Mesothelial cell of epicardium (in vitro differentiated cells): ENCODE data around the gene CNN2. TPM values are rescaled to one million over a fixed set of nuclear protein-coding genes. Genes with fewer than 3 reads are reported as not detected.

ENCODE experiments used
- DNase-seq, 2 experiments: peaks; one replicate each; pipeline ENCODE4 v3.0.0; 2021; ENCODE audit warnings: low spot score in 2 of 2; ENCODE audit not compliant: unreplicated experiment in 2 of 2
- H3K27ac Mint-ChIP-seq: 2 replicates; pipeline ENCODE4 v1.8.0; 2021; ENCODE audit warnings: mixed read lengths
- H3K27me3 Mint-ChIP-seq: 2 replicates; pipeline ENCODE4 v1.8.0; 2021; ENCODE audit warnings: low read depth, mixed read lengths
- H3K36me3 Mint-ChIP-seq: 2 replicates; pipeline ENCODE4 v1.8.0; 2021; ENCODE audit warnings: mixed read lengths
- H3K4me1 Mint-ChIP-seq: 2 replicates; pipeline ENCODE4 v1.8.0; 2021; ENCODE audit warnings: mixed read lengths
- H3K4me3 Mint-ChIP-seq: 2 replicates; pipeline ENCODE4 v1.8.0; 2021; ENCODE audit warnings: mild to moderate bottlenecking, moderate library complexity, mixed read lengths
- H3K9me3 Mint-ChIP-seq: 2 replicates; pipeline ENCODE4 v1.8.0; 2021; ENCODE audit warnings: mixed read lengths
- total RNA-seq: library from RNA; stranded (reverse); gene quantifications from 3 replicates; pipeline ENCODE4 v1.2.1, GENCODE V29; 2021
- TF ChIP-seq, protein P1 (sequence below): fragments of 200-600 bp; sonication (generic); IDR thresholded peaks from one replicate; pipeline ENCODE4 v1.5.0; 2021; ENCODE audit warnings: antibody characterized with exemption; ENCODE audit not compliant: unreplicated experiment

CNN2 gene
- total RNA-seq, 1 donor from 2014 or later: 501 TPM

DNA sequence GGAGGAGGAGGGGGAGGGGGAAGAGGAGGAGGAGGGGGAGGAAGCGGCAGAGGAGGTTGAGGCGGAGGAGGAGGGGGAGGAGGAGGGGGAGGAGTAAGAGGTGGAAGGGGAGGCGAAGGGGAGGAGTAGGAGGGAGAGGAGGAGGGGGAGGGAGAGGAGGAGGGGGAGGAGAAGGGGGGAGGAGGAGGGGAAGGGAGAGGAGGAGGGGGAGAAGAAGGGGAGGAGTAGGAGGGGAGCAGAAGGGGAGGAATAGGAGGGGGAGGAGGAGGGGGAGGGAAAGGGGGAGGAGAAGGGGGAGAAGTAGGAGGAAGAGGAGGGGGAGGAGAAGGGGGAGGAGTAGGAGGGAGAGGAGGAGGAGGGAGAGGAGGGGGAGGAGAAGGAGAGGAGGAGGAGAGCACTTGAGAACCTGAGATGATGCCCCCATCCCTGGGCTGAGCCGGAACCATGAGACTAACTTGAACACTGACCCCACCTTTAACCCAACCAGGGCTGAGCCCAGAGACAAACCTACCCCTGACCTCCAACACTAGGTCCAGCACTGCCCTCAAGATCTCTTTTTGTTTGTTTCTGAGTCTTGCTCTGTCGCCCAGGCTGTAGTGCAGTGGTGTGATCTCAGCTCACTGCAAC lies 26.1 kb downstream of the CNN2 start:
- no peak overlapping the region for H3K27ac Mint-ChIP-seq
- H3K4me3 Mint-ChIP-seq: no peak overlapping the region
- no peaks in the 10 kb centered on the region for H3K27me3 Mint-ChIP-seq
- DNase-seq: no peak
- H3K4me1 Mint-ChIP-seq: no peaks in the 10 kb centered on the region
- no peaks in the 10 kb centered on the region for H3K9me3 Mint-ChIP-seq
- no peaks in the 10 kb centered on the region for H3K36me3 Mint-ChIP-seq
- TF ChIP-seq, protein P1, sequence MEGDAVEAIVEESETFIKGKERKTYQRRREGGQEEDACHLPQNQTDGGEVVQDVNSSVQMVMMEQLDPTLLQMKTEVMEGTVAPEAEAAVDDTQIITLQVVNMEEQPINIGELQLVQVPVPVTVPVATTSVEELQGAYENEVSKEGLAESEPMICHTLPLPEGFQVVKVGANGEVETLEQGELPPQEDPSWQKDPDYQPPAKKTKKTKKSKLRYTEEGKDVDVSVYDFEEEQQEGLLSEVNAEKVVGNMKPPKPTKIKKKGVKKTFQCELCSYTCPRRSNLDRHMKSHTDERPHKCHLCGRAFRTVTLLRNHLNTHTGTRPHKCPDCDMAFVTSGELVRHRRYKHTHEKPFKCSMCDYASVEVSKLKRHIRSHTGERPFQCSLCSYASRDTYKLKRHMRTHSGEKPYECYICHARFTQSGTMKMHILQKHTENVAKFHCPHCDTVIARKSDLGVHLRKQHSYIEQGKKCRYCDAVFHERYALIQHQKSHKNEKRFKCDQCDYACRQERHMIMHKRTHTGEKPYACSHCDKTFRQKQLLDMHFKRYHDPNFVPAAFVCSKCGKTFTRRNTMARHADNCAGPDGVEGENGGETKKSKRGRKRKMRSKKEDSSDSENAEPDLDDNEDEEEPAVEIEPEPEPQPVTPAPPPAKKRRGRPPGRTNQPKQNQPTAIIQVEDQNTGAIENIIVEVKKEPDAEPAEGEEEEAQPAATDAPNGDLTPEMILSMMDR: no peak

DNA sequence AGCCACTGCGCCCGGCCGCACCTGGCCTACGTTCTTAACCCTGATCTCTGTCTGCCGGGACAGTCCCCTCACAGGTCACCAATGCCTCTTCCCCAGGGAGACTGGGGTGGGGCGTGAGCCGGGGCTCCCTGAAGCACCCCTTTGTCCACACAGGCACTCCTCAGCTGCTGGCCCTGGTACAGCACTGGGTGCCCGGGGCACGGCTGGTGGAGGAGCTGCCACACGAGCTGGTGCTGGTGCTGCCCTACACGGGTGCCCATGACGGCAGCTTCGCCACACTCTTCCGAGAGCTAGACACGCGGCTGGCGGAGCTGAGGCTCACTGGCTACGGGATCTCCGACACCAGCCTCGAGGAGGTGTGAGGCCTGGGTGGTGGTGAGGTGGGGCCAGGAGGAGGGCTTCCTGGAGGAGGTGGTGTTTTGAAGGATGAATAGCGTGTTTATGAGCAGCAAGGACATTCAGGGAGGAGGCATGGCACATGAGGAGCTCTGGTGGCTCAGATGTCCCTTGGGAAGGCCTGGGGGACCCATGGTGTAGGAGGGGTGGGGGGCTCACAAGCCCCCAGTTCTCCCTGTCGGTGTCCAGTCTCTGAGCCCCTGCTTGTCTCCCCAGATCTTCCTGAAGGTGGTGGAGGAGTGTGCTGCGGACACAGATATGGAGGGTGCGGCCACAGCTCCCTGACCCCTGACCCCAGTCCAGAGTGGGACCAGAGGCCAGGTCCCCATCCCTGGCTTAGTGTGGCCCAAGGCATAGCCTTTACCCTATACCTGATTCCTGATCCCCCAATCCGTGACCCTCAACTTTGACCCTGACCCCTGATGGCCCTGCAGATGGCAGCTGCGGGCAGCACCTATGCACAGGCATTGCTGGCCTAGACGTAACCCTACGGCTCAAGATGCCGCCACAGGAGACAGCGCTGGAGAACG lies 27.0 kb downstream of the CNN2 start:
- Mint-ChIP-seq H3K27ac (no peak overlapping the region), H3K36me3 (no peaks in the 10 kb centered on the region), H3K4me1 (no peaks in the 10 kb centered on the region), H3K4me3 (no peak overlapping the region), H3K27me3 (no peaks in the 10 kb centered on the region), H3K9me3 (no peaks in the 10 kb centered on the region)
- no peak for DNase-seq
- TF ChIP-seq, protein P1: no peak

DNA sequence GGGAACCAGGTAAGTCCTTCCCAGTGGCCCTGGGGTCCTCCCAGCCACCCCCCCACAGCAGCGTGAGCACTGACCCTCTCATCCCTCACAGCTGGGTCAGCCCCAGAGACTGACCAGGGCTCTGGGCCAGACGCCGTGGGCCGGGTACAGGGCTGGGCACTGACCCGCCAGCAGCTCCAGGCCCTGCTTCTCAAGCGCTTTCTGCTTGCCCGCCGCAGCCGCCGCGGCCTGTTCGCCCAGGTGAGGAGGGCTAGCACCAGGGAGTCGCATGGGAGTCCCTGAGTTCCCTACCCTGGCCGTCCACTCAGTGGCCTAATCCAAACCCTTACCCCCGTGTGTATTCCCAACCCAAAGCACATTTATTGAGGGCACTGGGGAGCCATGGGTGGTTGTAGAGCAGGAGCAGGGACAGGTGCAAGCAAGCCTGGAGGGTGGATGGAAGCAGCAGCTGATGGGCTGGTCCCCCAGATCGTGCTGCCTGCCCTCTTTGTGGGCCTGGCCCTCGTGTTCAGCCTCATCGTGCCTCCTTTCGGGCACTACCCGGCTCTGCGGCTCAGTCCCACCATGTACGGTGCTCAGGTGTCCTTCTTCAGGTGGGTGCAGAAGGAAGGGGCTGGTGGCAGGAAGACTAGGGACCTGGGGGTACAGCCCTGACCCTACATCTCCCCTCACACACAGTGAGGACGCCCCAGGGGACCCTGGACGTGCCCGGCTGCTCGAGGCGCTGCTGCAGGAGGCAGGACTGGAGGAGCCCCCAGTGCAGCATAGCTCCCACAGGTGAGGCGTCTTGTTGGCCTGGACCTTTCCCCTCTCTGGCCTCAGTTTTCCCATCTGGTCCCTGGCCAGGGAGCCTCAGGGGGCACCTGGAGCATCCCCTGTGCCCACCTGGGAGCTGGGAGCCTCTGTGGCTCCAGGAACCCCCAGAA lies 28.0 kb downstream of the CNN2 start:
- no peaks in the 10 kb centered on the region for H3K27me3 Mint-ChIP-seq
- H3K36me3 Mint-ChIP-seq: no peaks in the 10 kb centered on the region
- H3K9me3 Mint-ChIP-seq: no peaks in the 10 kb centered on the region
- no peak for DNase-seq
- no peaks in the 10 kb centered on the region for H3K4me1 Mint-ChIP-seq
- no peak overlapping the region for H3K27ac Mint-ChIP-seq
- no peak overlapping the region for H3K4me3 Mint-ChIP-seq
- TF ChIP-seq, protein P1: no peak

DNA sequence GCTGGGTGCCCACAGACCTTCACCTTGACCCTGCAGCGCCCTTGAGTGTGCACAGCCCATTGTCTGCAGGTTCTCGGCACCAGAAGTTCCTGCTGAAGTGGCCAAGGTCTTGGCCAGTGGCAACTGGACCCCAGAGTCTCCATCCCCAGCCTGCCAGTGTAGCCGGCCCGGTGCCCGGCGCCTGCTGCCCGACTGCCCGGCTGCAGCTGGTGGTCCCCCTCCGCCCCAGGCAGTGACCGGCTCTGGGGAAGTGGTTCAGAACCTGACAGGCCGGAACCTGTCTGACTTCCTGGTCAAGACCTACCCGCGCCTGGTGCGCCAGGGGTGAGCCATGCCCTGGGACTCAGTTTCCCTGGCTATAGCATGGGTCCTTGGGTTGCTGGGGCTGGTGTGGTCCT lies 28.6 kb downstream of the CNN2 start:
- no peaks in the 10 kb centered on the region for H3K27me3 Mint-ChIP-seq
- H3K36me3 Mint-ChIP-seq: no peaks in the 10 kb centered on the region
- H3K9me3 Mint-ChIP-seq: no peaks in the 10 kb centered on the region
- TF ChIP-seq, protein P1: no peak
- H3K4me1 Mint-ChIP-seq: no peaks in the 10 kb centered on the region
- DNase-seq: no peak
- H3K27ac Mint-ChIP-seq: no peak overlapping the region
- no peak overlapping the region for H3K4me3 Mint-ChIP-seq

DNA sequence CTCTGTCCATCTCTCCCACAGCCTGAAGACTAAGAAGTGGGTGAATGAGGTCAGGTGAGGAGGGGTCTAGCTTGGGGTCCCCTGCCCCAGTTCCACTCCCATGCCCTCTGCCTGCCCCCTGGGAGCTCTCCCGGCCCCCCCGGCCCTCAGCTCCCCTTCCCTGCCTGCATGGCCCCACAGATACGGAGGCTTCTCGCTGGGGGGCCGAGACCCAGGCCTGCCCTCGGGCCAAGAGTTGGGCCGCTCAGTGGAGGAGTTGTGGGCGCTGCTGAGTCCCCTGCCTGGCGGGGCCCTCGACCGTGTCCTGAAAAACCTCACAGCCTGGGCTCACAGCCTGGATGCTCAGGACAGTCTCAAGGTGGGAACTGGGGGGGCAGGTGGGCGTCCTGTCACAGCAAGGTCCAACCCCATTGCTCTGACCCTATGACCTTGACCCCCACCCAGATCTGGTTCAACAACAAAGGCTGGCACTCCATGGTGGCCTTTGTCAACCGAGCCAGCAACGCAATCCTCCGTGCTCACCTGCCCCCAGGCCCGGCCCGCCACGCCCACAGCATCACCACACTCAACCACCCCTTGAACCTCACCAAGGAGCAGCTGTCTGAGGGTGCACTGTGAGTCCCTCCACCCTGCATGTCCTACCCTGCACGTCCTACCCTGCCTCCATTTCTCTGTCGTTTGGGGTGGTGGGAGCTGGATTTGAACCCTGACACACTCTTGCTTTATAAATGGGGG lies 29.6 kb downstream of the CNN2 start:
- TF ChIP-seq, protein P1: no peak
- no peaks in the 10 kb centered on the region for H3K27me3 Mint-ChIP-seq
- no peak overlapping the region for H3K27ac Mint-ChIP-seq
- H3K36me3 Mint-ChIP-seq: no peaks in the 10 kb centered on the region
- H3K4me3 Mint-ChIP-seq: no peak overlapping the region
- no peaks in the 10 kb centered on the region for H3K9me3 Mint-ChIP-seq
- no peaks in the 10 kb centered on the region for H3K4me1 Mint-ChIP-seq
- no peak for DNase-seq
